NCI-H510A treated with DMSO at 0.1 percent for 48 hours (cell line): ENCODE data around the gene AFAP1.

Experiments
- DNase-seq: peaks from one replicate; lab custom pipeline; 2025; lab: John Stamatoyannopoulos, UW

The AFAP1 gene

DNA sequence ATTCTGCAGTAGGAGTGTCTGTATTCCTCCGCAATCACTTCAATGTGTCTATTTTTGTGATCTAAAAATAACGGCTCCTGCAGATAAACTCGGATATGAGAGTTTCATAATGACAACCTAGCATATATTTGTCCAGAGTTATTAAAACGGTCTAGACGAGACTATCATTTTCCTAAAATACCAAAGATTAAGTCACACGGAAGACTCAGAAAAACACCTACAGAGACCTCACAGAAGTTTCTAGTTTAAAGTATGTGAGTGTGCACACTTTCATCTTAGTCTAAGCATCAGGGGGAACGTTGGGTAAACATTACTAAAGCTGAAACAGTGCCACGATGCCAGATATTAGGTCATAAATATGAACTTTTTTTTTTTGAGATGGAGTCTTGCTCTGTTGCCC lies 156.9 kb downstream of the AFAP1 start:
- no peak for DNase-seq

DNA sequence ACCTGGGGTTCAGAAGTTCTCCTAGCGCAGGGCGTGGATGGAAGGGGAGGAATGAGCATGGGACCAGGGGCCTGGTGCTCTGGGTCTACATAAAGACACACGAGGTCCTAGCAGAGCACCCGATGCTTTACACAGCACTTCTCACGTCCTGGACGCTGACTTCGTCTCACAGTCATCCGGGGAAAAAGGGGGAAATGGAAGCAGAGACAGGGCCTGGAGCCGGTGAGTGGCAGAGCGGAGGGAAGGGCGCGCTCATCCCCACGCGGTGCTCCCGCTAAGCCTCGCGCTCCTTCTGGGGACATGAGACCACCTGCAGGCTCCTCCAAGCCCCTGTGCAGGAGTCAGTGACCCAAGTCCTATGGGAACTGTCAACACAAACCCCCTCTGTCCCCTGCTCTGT lies 157.7 kb downstream of the AFAP1 start:
- no peak for DNase-seq

DNA sequence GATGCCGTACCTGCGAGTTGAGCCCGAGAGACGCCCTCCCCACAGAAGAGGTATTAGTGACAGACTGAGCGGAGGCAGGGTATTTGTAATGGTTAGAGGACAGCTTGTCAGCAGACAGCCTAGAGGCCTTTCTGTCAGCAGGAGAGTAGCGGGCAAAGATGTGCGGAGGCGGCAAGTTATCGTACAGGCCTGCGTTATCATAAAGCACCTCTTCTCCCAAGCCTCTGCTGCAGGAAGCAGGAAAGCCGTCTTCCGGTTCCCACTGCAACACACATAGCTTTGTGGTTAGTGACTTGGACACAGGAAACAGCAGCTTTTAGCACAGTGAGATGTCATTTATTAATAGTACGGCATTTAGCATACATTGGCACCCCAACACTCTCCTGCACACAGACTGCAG lies 158.3 kb downstream of the AFAP1 start:
- no peak for DNase-seq

DNA sequence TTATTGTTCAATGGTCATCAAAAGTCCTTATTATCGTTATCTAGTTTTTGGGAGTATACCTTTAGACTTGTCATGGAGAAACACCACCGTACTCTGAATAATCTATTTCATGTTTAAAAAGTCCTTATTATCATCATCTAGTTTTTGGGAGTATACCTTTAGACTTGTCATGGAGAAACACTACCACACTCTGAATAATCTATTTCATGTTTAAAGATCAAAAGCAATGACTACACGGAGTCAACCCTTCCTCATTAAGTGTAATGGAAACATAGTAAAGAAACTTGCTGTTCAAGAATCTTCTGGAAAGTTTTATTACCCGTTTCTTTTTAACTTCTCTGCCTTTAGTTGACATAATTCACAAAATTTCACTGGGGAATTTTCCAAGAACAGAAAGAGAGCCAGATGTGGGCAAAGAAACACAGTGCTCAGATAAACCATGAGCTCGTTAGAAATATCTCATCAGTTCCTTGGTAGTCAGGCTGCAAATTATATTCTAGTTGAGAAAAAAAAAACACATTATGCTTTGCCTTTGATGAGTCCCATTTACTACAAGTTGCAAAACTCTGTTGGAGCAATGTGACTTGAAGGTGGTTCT lies 158.8 kb downstream of the AFAP1 start:
- DNase-seq: no peak

DNA sequence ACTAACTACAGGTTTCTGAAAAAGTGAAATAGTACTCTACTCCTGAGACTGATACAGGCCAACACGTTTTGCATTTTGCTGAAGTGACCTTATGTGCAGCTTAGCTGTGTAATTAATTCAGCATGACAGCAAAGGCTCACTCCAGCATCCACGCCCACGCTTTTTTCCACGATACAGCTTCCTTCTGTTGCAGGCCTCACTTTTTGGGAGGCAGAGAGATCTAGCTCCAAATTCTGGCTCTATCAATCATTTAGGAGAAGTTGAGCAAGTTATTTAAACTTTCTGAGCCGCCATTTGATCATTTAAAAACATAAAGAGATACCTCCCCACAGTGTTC lies 160.3 kb downstream of the AFAP1 start:
- DNase-seq: no peak

DNA sequence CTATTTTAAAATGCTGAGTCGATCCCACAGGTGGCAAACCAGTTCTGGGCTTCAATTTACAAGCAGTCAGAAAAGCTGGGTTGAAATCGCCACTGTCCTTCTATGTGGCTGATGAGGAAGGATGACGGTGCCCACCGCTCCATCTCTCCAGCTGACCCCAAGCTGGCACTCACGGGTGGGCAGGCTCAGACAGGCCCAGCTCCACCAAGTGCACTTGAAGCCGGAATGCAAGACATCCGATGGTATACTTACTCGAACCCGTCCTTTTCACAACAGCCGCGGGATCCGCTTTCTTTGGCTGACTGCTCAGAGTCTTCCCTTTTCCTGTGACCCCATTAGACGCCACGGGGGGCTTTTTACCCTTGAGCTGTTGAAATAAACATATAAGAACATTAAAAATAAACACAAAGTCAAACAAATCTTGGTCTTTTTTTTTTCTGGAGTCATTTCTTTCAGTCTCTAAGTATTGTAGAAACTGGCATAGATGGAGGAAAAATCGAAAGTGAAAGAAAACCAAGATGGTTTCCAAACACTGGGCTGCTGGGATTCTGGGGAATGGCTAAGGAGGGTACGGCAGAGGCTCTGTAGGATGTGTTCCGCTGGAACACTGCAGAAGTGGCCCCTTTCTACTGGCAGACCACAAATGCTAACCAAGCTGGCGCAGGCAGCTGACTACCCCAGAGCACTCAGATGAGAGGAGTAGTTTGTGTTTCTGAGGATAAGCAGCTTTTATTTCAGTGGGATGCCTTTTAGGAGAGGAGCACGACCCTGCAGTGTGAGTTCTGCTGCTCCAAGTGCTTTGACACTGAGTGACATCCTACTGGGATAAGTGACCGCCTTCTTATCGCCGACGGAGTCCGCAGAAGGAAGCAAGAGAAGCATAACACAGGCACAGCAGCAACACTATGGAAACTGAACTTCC lies 160.9 kb downstream of the AFAP1 start:
- DNase-seq: no peak

DNA sequence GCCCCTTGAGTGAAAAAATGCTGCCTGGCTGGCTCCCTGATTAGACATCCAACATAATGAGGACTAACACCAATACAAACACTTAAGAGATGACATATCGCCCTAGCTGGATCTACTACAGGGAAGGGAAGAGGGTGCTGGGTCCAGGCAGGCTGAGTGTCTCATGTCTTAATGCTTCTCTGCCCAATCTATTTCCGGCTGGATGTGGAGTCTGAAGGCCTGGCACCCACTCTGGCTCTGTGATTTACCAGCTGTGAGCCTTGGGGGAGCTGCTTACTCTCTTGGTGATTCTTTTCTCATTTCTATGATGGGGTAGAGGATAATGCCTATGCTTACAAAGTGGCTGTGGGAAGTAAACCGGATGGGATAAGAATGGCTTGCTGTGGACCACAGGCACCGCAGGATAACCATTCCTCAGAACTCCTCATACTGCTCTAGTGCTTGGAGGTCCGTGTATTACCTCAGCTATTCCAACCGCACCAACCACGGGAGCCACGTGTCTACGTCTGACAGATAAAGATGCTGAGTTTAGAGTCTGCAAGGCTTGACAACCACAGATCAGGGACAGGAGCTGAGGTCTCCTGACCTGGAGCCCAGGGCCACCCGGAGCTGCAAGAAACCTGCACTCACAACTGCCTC lies 161.7 kb downstream of the AFAP1 start:
- no peak for DNase-seq

DNA sequence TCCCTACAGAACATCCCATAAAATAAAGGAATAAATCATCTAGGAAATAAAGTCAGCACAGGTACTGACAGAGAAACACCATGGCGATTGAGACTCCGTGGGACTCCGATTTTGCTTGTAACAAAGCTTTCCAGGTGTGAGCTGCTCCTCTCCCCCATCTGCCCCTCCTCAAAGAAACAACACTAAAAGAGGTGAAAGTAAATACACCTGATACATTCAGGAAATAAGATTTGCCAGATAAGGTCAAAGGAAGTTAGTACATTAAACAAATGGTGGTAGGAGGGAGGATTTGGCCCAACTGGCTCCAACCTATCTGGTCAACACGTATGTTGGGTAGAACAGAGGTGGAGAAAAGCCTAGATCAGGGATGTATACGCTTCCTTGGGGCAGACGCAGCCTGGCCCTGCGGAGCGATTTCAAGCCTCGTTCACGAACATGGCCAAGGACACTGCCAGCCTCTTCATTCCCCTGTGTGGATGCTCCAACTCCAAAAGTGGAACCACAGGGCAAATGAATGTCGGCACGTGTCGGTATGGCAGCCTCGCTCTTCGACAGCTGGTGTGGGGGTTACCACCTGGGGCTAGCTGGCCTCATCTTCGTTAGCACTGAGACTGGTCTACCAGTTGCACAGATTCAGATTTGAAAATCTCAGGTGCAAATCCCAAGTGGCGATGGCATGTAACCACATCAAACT lies 162.5 kb downstream of the AFAP1 start:
- DNase-seq: peak; percentile 32

DNA sequence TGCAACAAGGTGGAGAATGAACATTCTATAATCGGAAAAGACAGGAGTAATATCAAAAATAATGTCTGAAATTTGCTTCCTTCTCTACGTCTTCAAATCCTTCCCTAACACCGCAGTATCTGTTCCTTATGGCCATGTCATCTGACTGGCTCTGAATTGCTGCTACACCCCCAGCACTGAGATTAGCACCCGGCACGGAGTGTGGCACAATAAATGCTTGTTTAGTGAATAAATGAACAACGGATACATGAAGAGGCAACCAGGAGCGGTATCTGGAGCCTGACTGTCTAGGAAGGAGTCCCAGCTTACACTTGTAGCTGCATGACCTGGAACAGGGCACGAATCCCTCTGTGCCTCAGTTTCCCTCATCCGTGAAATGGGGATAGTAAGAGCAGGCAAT lies 164.3 kb downstream of the AFAP1 start:
- no peak for DNase-seq

DNA sequence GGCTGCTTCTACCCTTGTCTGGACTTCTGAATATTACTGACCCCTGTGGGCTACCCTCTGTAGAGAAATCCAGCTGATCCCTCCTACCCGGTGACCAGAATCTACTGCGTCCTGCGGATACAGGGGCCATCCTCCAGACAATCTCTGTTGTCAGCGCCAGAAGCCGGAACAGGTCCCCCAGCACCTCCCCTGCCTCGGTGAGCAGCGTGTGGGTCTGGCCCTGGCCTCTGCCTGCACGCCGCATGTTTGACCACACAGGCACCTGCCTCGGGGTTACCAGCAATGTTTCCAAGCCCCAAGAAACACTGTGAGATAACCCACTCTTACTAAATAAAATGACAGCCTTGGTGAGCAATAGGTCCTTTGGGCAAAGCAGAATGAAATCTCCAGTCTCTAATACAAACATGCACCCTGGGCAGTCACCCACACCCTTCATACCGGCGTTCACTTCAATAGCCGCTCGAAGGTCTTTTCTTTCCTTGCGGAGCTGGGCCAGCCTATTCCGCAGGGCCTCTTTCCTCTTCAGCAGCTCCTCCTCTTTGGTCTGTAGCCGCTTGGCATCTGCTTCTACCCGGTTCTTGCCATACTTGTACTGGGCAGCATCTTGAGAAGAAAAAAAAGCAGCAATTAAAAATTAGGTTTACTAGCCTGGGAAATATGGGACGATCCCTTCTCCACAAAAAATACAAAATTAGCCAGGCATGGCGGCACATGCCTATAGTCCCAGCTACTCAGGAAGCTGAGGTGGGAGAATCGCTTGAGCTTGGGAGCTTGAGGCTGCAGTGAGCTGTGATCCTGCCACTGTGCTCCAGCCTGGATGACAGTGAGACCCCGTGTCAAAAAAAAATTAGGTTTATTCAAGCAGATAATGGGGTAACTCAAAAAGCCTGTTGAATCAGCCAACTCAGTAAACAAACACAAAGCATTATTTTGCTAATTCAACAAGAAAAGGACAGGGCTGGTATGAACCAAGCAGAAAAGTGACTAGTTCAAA lies 165.1 kb downstream of the AFAP1 start:
- DNase-seq: no peak

DNA sequence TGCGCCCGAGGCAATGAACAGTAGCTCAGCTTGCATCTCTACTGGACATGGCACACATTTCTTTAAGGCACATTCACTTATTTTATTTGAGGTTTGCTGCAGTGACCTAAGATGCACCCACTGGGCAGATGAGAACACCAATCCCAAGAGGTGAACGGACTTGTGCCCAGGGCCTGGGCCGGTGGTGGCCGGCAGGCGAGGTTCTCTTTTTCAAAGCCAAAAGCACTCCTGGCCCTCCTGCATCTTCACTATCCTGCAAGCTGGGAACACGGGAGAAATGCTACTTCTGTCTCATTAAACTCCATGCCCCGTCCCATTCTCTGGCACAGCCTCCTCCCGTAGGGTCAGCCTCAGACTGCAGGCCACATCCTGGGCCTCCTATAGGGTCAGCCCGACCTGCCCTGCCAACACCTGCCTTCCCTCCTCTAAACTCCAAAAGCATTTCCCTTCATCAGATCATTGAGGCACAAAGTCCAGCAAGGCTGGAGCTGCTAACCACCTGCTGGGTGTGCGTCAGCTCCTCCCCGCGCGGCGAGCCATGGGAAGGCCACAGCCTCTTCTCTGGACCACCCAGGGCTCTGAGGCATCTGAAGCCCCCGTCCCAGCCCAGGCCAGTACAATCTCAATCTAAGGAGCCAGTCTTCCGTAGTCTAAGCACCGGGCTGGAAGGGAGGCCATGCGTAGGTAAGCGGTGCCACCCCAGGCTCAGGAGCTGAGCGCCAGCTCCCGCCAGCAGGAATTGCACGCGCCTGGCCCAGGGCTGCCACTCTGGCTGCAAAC lies 166.1 kb downstream of the AFAP1 start:
- DNase-seq: no peak

DNA sequence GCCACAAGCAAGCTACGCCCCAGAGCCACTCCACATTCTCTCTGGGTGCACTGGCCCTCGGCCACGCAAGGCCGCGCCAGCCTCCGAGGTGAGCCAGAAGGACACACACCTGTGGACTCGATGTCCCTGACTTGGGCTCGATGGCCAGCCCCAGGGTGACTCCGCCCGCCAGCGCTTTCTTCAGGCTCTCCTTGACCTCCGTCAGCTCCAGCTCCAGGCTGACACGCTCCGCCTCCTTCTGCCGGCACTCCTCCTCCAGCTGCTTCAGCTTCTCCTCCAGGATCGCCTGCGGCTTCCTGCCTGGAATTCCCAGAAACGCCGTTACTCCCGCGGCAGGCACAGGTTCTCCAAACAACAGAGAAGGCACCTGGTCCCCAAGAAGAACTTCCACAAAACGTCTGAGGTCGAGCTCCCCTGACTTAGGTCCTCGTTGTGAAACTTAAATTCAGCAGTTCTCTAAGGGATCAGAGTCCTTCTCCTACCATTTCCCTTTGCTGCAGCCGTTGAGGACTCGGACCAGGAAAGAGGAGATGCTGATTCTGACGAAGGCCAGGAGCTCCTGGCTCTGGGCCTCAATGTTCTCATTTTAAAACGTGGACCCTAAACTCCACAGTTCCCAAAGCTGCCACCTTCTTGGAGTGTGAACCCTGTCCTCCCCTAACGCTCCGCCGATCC lies 166.8 kb downstream of the AFAP1 start:
- no peak for DNase-seq

DNA sequence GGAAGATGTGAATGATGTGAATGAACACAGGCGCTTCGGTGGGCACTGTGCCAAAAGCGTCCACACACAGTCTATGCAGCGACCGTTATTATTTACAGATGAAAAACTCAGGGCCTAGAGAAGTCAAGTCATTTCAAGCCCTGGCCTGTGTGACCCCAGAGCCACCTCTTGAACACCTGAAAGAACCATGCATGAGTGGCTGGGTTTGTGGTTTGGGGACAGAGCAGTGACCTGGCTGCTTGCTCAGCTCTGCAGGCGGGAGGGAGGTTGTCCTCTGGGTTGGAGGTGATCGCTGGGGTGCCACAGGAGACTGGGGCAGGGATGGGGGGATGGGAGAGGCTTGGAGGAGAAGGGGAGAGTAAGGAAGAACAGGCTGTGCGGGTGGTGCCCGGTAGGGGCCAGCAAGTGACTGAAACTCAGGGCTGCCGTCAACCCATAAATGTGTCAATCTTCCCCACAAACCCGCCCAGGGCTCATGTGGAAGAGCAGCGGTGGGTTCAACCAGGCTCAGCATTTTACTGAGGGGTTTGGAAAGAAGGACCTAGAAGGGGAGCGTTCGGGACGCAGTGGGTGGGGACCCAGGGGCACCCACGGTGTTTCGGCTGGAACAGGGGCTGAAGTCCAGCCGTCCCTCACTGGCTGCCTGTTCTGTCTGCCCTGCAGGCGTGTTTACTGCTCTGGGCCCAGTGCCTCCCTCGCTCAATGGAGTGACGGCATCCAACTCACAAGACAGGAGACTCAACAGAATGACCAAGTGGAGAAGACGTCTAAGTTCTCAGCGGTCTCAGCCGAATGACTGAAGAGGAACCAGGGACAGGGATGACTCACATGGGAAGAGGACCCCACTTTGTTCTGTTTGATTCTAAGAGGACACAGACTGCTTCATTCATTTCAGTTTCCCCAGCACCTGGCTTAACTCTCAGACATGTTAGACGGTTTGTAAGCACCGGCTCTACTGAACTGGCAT lies 167.8 kb downstream of the AFAP1 start:
- DNase-seq: no peak

DNA sequence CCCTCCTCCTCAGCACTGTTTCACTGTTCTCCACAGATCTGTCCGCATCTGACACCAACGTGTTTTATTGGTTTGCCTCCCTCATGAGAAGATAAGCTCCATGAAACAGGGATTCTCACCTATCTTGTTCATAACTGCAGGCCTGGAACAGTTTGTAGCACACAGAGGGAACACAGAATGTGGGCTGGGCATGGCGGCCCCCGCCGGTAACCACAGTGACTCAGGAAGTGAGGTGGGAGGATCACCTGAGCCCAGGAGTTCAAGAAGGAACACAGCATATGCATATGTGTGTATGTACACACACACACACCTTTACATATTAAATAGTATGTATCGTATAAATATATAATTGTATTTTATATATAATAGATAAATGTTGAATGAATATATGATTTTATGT lies 168.6 kb downstream of the AFAP1 start:
- DNase-seq: no peak

DNA sequence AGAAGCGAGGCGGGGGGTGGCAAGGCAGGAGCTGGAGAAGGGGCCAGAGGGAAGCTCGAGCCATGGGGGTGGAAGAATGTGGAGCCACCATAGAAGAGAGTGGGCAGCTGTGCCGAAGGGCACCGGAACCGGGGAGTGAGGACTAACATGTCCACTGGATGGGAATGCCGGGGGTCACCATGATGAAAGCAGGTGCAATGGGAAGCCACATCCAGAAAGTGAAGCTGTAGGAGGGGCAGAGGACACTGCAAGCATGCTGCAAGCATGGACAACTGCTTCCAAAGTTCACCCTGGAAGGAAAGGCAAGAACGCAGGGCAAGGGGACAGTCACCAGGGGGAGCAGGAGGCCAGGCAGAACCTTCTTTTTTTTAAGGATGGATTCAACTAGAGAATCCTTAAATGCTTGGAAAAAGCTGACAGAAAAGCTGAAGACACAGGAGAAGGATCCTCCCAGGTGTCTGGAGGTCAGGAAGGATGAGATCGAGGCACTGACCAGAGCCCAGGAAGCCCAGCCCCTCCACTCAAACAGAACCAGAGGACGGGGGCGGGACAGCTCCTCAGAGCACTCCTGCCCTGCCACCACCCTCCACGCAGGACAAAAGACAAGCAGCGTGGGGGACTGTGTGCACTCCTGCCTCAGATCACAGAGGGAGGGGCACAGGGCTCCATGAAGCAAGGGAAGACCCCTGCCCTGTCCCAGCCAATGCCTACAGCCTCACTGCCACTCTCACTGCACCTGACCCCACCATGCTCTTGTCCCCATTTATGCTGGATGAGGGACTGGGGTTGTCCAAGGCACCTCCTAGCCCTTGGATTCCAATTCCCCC lies 169.2 kb downstream of the AFAP1 start:
- DNase-seq: no peak

DNA sequence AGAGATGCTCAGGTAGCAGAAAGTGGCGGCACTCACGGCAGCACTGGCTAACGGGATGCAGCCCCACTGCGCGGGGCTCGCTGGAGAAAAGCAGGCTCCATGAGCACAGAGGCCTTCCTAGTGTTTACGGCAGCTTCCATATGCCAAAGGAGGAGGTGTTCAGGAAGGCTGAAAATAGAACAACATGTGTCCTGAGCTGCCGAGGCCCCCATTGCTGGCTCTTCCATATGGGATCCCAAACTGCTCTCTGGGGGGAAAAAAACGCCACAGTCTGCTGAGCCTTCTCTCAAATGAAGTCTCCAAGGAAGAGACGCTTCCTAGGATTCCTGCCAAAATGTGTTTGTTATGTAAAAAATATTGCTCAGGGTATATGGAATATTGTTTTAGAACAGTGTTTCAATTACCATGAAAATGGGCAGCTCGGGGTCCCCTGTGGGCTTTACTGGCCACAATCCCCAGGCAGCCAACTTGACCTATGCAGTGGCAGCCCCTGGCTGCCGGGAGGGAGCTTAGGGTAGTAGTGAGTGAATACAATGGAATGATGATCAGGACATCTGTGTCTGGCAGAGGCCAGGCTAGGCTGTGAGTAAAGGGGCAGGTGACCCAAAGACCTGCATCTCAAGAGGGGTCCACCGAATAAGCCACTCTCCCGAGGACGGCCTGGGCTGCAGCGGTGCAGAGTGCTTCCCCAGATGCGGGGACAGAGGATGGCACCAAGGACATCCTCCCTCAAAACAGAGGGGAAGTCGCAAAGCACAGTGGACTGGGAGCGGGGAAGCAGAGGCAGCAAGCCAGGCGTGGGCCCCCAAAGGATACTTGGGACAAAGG lies 170.1 kb downstream of the AFAP1 start:
- no peak for DNase-seq

DNA sequence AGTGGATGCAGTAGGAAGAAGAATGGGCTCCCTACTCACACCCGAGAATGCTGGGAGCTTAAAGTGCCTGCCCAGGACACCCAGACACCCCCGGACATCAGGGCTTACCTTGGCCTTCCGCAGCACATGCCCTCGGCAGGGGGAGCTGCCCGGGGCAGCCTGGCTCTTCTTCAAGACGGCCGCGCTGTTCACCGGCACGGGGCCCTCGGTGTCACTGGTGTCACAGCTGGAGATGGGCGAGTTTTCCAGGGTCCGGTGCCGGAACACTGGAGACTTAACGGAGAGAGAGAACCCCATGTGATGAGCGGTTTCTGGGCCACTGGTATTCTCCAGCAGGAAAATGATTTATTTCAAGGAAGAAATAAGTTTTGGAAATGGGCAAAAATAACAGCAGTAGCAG lies 170.9 kb downstream of the AFAP1 start:
- DNase-seq: no peak
